NK-92 (cell line): Measurements from ENCODE around the gene PTPRN.
"Not testable (repeated sequence)": the region's sequence is repeated elsewhere in the genome, so short reads cannot be mapped to it uniquely, and the experiment has no call there.

Experiments
- DNase-seq: peaks from one replicate; lab custom pipeline; 2025; ENCODE audit not compliant: unreplicated experiment; lab: John Stamatoyannopoulos, UW

PTPRN gene

GRCh38 chr2:219271021-219271420 is 38.2 kb downstream of the PTPRN start:
- DNase-seq, result no peak

GRCh38 chr2:219270055-219270372 is 39.2 kb downstream of the PTPRN start:
- DNase-seq, result no peak

DNA sequence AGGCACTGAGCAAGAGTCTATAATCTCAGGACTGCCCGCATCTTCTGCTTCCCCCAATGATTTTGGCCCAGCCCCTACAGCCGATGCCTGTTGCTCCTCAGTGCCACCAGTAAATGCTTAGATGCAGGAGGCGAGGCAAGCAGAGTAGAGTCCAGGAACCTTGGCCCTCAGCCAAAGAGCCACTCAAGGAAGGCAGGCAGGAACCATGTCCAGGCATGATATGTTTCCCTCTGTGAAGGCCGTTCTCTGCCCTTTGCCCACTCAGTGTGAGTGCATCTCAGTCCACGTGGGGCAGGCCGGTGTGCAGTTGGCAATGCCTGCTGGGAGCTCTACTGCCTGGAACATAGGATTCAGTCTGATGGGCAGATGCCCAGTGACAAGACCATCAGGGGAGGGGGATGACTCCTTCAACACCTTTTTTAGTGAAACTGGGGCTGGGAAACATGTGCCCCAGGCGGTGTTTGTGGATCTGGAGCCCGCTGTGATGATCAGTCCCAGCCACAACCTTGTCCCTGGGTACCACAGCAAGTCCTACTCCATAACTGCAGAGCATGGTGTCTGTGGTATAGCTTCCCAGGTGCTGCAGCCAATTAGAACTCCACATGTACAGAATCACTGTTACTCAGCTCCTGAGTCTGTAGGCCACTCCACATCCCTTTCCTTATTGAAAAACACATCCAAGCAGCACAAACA is 39.7 kb downstream of the PTPRN start:
- DNase-seq, result no peak

- no peak for DNase-seq
These were observed 40.9 kb downstream of the PTPRN start for GRCh38 chr2:219268294-219268693.

- DNase-seq, result no peak
These were observed 42.3 kb downstream of the PTPRN start for GRCh38 chr2:219266886-219267285.

GRCh38 chr2:219266232-219266631 is 43.0 kb downstream of the PTPRN start:
- DNase-seq, result no peak

DNA sequence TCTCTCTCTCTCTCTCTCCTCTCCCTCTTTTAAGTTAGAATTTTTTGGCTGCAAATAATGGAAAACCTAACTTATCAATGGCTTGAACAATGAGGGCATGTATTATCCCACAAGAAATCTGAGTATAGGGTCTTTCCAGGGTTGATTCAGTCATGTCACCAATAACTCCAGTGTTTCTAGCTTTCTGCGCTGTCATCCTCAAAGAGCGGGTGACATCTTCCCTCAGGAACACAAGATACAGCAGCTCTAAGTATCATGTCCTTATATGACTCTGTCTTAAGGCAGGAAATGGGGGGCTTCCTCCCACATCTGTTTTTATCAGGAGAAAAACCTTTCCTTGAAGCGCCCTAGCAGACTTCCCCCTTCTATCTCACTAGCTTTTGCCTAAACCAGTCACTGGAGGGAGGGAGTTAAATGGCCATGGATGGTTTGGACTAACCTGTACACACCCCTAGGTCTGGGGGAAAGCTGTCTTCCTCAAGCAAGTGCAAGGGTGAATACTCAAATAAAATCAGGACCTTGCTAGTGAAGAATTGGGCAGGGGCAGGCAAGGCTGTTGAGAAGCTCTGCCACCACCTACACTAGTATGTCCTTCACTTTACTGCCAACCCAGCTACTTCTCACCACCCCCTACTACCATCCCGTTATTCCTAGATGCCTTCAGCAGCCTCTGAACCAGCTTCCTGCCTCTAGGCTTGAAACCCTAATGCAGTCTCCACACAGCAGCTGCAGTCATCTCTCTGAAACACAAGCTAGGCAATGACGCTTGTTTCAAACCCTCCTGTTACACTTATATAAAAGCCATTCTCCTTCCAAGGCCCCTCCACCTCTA is 48.0 kb downstream of the PTPRN start:
- no peak for DNase-seq

DNA sequence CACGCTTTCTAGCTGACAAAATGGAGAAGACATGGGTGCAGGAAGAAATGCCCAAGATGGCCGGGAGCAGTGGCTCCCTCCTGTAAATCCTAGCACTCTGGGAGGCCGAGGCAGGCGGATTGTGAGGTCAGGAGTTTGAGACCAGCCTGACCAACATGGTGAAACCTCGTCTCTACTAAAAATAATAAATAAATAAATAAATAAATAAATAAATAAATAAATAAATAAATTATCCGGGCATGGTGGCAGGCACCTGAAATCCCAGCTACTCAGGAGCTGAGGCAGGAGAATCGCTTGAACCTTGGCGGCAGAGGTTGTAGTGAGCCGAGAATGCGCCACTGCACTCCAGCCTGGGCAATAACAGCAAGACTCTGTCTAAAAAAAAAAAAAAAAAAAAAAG is 50.3 kb downstream of the PTPRN start:
- DNase-seq, result not testable (repeated sequence)

GRCh38 chr2:219254590-219255201 is 54.5 kb downstream of the PTPRN start:
- DNase-seq, result no peak

DNA sequence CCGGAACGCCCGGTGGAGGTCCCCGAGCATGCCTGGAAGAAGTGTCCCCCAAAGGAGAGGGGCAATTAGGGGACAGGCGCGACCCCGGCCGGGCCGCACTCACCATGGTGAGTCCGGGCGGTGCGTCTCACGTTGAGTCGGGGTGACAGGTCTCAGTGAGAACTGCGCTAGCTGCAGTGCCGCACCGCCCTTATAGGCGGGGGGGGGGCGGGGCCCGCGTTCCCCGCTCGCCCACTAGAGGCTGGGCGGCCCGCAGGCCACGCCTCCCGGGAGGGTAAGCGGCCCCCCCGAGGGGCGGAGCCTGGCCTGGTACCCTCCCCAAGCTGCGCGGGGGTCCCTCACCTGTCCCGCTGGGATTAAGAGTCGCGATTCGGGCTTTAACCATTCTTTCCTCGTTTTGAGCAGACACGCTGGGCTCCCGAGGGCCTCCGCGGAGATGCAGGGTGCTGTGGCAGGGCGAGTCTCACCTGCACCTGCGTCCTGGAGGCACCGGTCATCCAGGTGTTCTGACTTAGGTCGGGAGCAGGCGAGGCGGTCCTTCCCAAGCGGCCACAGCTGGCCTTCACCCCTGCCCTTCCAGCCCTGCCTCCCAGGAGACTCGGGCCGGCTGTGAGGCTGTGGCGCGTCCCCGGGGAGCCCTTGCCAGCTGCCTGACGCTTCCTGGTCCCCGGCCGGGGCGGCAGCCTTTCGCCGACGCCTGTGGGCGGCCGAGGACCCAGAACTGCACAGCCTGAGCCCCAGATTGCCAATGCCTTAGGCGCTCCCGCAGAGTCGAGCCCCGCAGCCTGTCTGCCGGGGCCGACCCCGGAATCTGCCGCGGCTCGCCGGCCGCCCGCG is 55.2 kb downstream of the PTPRN start, which contains the start of gene TUBA4A:
Gene TUBA4A (minus strand): TSS at position 166 of the 837 bp plus-strand sequence. CDS start 60 bp downstream, at position 106.
- peak; percentile 52 for DNase-seq

- no peak for DNase-seq
These were observed 56.1 kb downstream of the PTPRN start, which contains the start of gene TUBA4B for GRCh38 chr2:219252900-219253752. TUBA4B (plus strand) TSS chr2:219253243; CDS start chr2:219253408, 165 bp downstream.

DNA sequence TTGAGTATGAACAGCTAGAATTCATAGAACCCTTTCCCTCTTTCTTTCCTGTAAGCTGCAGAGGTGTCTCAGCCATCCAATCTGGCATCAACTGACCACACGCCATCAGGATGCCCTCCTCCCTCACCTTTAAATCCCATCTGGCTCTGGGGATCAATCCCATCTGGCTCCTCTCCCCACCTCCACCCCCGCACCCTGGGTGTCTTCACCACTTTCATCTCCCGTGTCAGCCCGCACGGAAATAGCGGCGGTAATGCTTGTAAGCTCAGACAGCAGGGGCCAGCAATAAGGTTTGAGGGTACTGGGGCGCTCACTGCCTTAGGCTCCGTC is 56.7 kb downstream of the PTPRN start:
- no peak for DNase-seq

DNA sequence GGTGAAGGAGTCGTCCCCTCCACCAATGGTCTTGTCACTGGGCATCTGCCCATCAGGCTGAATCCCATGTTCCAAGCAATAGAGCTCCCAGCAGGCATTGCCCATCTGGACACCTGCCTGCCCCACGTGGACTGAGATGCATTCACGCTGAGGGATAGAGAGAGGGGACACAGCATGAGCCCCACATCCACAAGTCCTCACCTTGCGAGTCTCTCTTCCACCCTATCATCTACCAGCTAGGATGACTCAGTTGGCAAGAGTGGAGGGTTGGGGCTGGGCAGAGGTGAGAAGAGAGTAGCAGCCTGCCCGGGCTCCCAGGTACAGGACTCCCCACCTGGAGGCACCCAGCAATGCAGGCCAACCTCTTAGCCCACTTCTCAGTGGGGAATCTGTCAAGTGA is 57.1 kb downstream of the PTPRN start:
- no peak for DNase-seq

DNA sequence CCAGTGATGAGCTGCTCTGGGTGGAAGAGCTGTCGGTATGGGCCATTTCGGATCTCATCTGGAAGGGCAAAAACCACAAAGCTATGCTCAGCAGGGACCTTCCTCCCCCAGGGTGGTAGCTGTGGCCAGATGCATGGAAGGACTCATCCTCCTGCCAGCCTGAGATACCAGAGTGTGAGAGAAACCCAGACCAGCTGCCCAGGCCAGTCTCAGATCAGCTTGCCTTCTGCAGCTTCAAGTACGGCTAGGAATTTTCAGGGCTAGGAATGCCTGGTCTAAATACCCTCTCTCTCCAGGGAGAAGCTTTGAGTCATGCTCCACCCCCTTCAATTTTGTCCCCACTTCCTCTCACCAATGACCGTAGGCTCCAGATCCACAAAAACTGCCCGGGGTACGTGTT is 57.5 kb downstream of the PTPRN start:
- DNase-seq, result no peak

DNA sequence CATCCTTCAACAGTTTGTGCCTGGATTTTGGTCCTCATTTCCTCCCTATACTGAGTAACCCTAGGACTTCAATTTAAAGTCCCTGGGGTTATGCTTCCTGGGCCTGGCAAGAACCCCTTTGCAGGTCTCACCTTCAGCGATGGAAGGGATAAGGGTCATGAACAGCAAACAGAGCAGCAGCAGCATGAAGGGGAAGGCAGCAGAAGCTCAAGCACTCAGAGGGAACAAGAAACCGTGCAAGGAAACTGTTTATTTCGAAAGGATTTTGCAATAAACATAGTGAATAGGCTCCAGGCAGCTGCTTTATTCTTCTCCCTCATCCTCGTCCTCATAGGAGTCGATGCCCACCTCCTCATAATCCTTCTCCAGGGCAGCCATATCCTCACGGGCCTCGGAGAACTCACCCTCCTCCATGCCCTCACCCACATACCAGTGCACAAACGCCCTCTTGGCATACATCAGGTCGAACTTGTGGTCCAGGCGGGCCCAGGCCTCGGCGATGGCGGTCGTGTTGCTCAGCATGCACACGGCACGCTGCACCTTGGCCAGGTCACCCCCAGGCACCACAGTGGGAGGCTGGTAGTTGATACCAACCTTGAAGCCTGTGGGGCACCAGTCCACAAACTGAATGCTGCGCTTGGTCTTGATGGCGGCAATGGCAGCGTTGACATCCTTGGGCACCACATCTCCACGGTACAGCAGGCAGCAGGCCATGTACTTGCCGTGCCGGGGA is 59.0 kb downstream of the PTPRN start:
- DNase-seq, result no peak

DNA sequence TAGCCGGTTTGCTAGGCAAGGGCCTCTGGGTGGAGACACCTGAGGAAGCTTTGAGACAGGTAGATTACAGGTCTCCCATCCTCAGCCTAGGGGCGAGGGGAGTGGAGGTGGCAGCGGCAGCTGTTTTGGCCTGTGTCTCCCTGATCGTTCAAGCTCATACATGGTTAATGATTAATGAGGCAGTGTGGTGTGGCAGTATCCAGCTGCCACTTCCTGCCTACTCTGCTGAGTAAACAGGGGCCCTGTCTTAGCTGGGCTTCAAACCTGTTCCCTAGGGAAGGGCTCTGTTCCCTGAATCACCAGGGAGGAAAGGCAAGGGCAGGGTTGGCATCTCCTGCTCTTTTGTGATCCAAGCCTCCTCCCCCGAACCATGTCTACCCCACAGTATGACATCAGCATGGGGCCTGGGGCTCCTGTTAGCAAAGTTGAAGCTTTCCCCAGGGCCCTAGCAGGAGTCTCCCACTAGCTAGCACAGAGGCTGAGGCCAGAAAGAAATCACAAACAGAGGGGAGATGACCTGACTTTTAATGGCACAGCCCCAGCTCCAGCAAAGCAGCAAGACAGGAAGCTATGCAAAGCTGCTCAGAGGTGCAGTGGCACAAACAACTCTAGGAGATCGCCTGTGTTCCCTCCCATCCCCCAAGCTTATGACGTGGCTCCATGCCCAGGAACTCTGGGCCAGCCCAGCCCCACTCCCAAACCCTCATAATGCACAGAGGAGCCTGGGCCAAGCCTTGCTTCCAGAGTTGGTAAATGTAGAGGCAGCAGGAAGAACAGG is 59.8 kb downstream of the PTPRN start:
- DNase-seq, result no peak

GRCh38 chr2:219248845-219249202 is 60.4 kb downstream of the PTPRN start:
- no peak for DNase-seq

- DNase-seq, result no peak
These were observed 61.2 kb downstream of the PTPRN start for GRCh38 chr2:219247678-219248642.
